CD4-positive, alpha-beta memory T cell (primary cell): ENCODE results near the gene TENT4B. TPM values are rescaled to one million over a fixed set of nuclear protein-coding genes. Genes with fewer than 3 reads are reported as not detected.

Source experiments
- CTCF ChIA-PET: fragments of 350-600 bp; sonication (Branson Sonifier 250); formaldehyde crosslinking; loops from one replicate; lab custom pipeline; 2021; ENCODE audit warnings: inconsistent platforms; ENCODE audit not compliant: partially characterized antibody; lab: Charles Lee
- POLR2A ChIA-PET: fragments of 350-600 bp; sonication (Branson Sonifier 250); formaldehyde crosslinking; loops from one replicate; lab custom pipeline; 2021; ENCODE audit not compliant: partially characterized antibody; lab: Charles Lee
- DNase-seq, 5 donors: peaks; one replicate each; pipeline versions ENCODE4 v3.0.0 to v3.0.0-alpha.2; 2020 to 2022; ENCODE audit warnings: mixed read lengths in 1 of 5
- H3K27ac ChIP-seq: one replicate; pipeline ENCODE4 v1.7.0; 2013; ENCODE audit warnings: low read depth, low read length
- H3K27me3 ChIP-seq: 2 replicates; pipeline ENCODE4 v1.7.0; 2013; ENCODE audit warnings: mild to moderate bottlenecking, low read length, moderate library complexity; ENCODE audit not compliant: insufficient read depth
- H3K36me3 ChIP-seq: 2 replicates; pipeline ENCODE4 v1.7.0; 2013; ENCODE audit warnings: mild to moderate bottlenecking, low read length, moderate library complexity; ENCODE audit not compliant: insufficient read depth
- H3K4me1 ChIP-seq: 2 replicates; pipeline ENCODE4 v1.7.0; 2013; ENCODE audit warnings: mild to moderate bottlenecking, low read length, moderate library complexity; ENCODE audit not compliant: insufficient read depth
- H3K4me3 ChIP-seq, 2 donors: one replicate each; pipeline ENCODE4 v1.7.0; 2013; ENCODE audit warnings: low read length in 2 of 2, mild to moderate bottlenecking in 1 of 2
- H3K9me3 ChIP-seq, 2 donors: one replicate each; pipeline ENCODE4 v1.7.0; 2013; ENCODE audit warnings: low read length in 2 of 2, control low read depth in 1 of 2; ENCODE audit not compliant: control insufficient read depth in 1 of 2
- H3K27ac Mint-ChIP-seq, 7 donors: one replicate each; pipeline ENCODE4 v1.8.0; 2020 to 2021; ENCODE audit warnings: mixed read lengths in 7 of 7, mild to moderate bottlenecking in 6 of 7, inconsistent platforms in 3 of 7, moderate library complexity in 3 of 7
- H3K27me3 Mint-ChIP-seq, 2 donors: one replicate each; pipeline ENCODE4 v1.8.0; 2020 to 2021; ENCODE audit warnings: mixed read lengths in 2 of 2
- H3K36me3 Mint-ChIP-seq, 2 donors: one replicate each; pipeline ENCODE4 v1.8.0; 2020 to 2021; ENCODE audit warnings: mixed read lengths in 2 of 2, inconsistent platforms in 1 of 2, mild to moderate bottlenecking in 1 of 2
- H3K4me1 Mint-ChIP-seq, 4 donors: one replicate each; pipeline ENCODE4 v1.8.0; 2020 to 2021; ENCODE audit warnings: mixed read lengths in 4 of 4, mild to moderate bottlenecking in 1 of 4
- H3K4me3 Mint-ChIP-seq, 8 donors: one replicate each; pipeline ENCODE4 v1.8.0; 2020 to 2021; ENCODE audit warnings: mixed read lengths in 8 of 8, mild to moderate bottlenecking in 7 of 8, moderate library complexity in 6 of 8, inconsistent platforms in 3 of 8
- H3K9me3 Mint-ChIP-seq, 8 donors: one replicate each; pipeline ENCODE4 v1.8.0; 2020 to 2021; ENCODE audit warnings: mixed read lengths in 8 of 8, mild to moderate bottlenecking in 5 of 8, inconsistent platforms in 3 of 8, moderate library complexity in 1 of 8
- intact Hi-C: fragments of 100-400 bp; cut with micrococcal nuclease; formaldehyde crosslinking; loops from one replicate; pipeline ENCODE4 v1.15.1; 2023
- polyA plus RNA-seq, 2 donors: library from polyadenylated mRNA; unstranded; fragments of 300-500 nt; fragmentation: Illumina TruSeq; gene quantifications; one replicate each; pipeline ENCODE4 v1.2.3, GENCODE V29; 2021
- total RNA-seq, 2 experiments: library from RNA; stranded (reverse); gene quantifications; one replicate each; pipeline ENCODE4 v1.2.3, GENCODE V29; 2021

The TENT4B gene
- total and polyA plus RNA-seq, 4 experiments from 2014 or later = 2.7 to 23.5 (median 15.2) TPM

GRCh38 chr16:50153596-50154419 lies 702 bp downstream of the TENT4B start:
- H3K36me3 ChIP-seq = no peaks in the 10 kb centered on the region
- Mint-ChIP-seq H3K27me3 (no peaks in the 10 kb centered on the region), H3K36me3 (peaks cover 3 to 25% of the 10 kb centered on the region in 2 donors), H3K4me1 (peaks cover 31 to 49% (median 41%) of the 10 kb centered on the region in 4 donors), H3K4me3 (peak overlapping the region; percentile 78 to 97 (median 89)), H3K9me3 (no peaks in the 10 kb centered on the region), H3K27ac (peak overlapping the region in 6 of 7 donors; percentile 79 to 96 (median 87))
- POLR2A ChIA-PET = interaction anchor here (1.6 to 2.2 kb wide), 2 partner anchors 13 to 128 kb away, joined by 4 to 12 read pairs; partner anchors contain the start of gene CNEP1R1
- H3K4me3 ChIP-seq = peak overlapping the region; percentile 7 to 73
- intact Hi-C loops = loop anchor here (2.0 to 5.0 kb wide), 5 partner anchors 57 to 587 kb away; partner anchors contain the start of genes ADCY7, BRD7 and NKD1
- H3K27me3 ChIP-seq = no peaks in the 10 kb centered on the region
- DNase-seq = no peak
- no peaks in the 10 kb centered on the region for H3K9me3 ChIP-seq
- CTCF ChIA-PET = no interaction called here
- peak overlapping the region; percentile 63 for H3K27ac ChIP-seq
- H3K4me1 ChIP-seq = peaks cover 54% of the 10 kb centered on the region

GRCh38 chr16:50154420-50154950 lies 1.4 kb downstream of the TENT4B start:
- peak in 3 of 5 donors; percentile 8 to 47 (median 9) for DNase-seq
- H3K36me3 ChIP-seq = no peaks in the 10 kb centered on the region
- H3K27me3 Mint-ChIP-seq = no peaks in the 10 kb centered on the region
- H3K9me3 ChIP-seq = no peaks in the 10 kb centered on the region
- peak overlapping the region; percentile 63 for H3K27ac ChIP-seq
- POLR2A ChIA-PET = interaction anchor here (0.9 to 1.4 kb wide), 3 partner anchors 56 to 587 kb away, joined by 3 to 6 read pairs (median 3); partner anchors contain the start of genes CNEP1R1 and CYLD
- CTCF ChIA-PET = interaction anchor here (1.6 to 3.5 kb wide), 2 partner anchors 13 to 129 kb away, joined by 4 to 10 read pairs; partner anchors contain the start of gene CNEP1R1
- H3K36me3 Mint-ChIP-seq = peaks cover 3 to 25% of the 10 kb centered on the region in 2 donors
- peaks cover 36 to 56% (median 46%) of the 10 kb centered on the region in 4 donors for H3K4me1 Mint-ChIP-seq
- H3K4me3 Mint-ChIP-seq = peak overlapping the region; percentile 78 to 97 (median 89)
- no peaks in the 10 kb centered on the region for H3K9me3 Mint-ChIP-seq
- peaks cover 61% of the 10 kb centered on the region for H3K4me1 ChIP-seq
- no peaks in the 10 kb centered on the region for H3K27me3 ChIP-seq
- intact Hi-C loops = loop anchor here (5.0 kb wide), 3 partner anchors 113 to 393 kb away; partner anchors contain the start of genes ADCY7, BRD7 and NKD1
- peak overlapping the region; percentile 7 to 73 for H3K4me3 ChIP-seq
- H3K27ac Mint-ChIP-seq = peak overlapping the region; percentile 79 to 96 (median 86)

- H3K27me3 Mint-ChIP-seq = no peaks in the 10 kb centered on the region
- peak overlapping the region; percentile 79 to 96 (median 85) for H3K27ac Mint-ChIP-seq
- peak overlapping the region in 1 of 2 donors; percentile 73 for H3K4me3 ChIP-seq
- H3K27me3 ChIP-seq = no peaks in the 10 kb centered on the region
- DNase-seq = no peak
- H3K27ac ChIP-seq = no peak overlapping the region
- peaks cover 44 to 70% (median 58%) of the 10 kb centered on the region in 4 donors for H3K4me1 Mint-ChIP-seq
- H3K4me1 ChIP-seq = peaks cover 73% of the 10 kb centered on the region
- H3K36me3 Mint-ChIP-seq = peaks cover 9 to 32% of the 10 kb centered on the region in 2 donors
- H3K36me3 ChIP-seq = no peaks in the 10 kb centered on the region
- H3K9me3 Mint-ChIP-seq = no peaks in the 10 kb centered on the region
- intact Hi-C loops = no loop called here
- CTCF ChIA-PET = interaction anchor here (0.7 to 3.5 kb wide), 4 partner anchors 9 to 131 kb away, joined by 3 to 12 read pairs (median 7); partner anchors contain the start of gene CNEP1R1
- H3K9me3 ChIP-seq = no peaks in the 10 kb centered on the region
- peak overlapping the region; percentile 78 to 97 (median 89) for H3K4me3 Mint-ChIP-seq
- POLR2A ChIA-PET = interaction anchor here (1.0 to 1.4 kb wide), 2 partner anchors 14 to 131 kb away, joined by 3 to 6 read pairs; partner anchors contain the start of gene CNEP1R1
Observed at GRCh38 chr16:50155925-50156324, 2.8 kb downstream of the TENT4B start.

DNA sequence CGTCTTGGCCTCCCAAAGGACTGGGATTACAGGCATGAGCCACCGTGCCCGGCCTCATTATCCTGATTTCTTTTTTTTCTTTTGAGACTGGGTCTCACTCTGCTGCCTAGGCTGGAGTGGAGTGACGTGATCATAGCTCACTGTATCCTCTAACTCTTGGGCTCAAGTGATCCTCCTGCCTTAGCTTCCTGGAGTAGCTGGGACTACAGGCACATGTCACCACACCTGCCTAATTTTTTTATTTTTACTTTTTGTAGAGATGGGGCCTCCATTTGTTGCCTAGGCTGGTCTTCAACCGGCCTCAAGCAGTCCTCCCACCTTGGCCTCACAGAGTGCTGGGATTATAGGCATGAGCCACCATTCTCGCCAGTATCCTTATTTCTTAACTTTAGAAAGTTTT lies 3.5 kb downstream of the TENT4B start:
- Mint-ChIP-seq H3K9me3 (no peaks in the 10 kb centered on the region), H3K4me1 (peaks cover 41 to 75% (median 61%) of the 10 kb centered on the region in 4 donors), H3K36me3 (peaks cover 9 to 32% of the 10 kb centered on the region in 2 donors), H3K27me3 (no peaks in the 10 kb centered on the region), H3K4me3 (peak overlapping the region in 7 of 8 donors; percentile 42 to 89 (median 80)), H3K27ac (peak overlapping the region in 5 of 7 donors; percentile 5 to 82 (median 66))
- Histone ChIP-seq H3K9me3 (no peaks in the 10 kb centered on the region), H3K36me3 (no peaks in the 10 kb centered on the region), H3K27ac (no peak overlapping the region), H3K27me3 (no peaks in the 10 kb centered on the region), H3K4me1 (peaks cover 75% of the 10 kb centered on the region), H3K4me3 (no peak overlapping the region)
- intact Hi-C loops = no loop called here
- POLR2A ChIA-PET = interaction anchor here (1.0 kb wide), 1 partner anchor 14 kb away, joined by 3 read pairs; no protein-coding TSS in a partner anchor
- no peak for DNase-seq
- CTCF ChIA-PET = interaction anchor here (0.7 to 3.5 kb wide), 4 partner anchors 9 to 131 kb away, joined by 3 to 12 read pairs (median 8); partner anchors contain the start of gene CNEP1R1

- no peak overlapping the region for H3K4me3 ChIP-seq
- no peaks in the 10 kb centered on the region for H3K27me3 Mint-ChIP-seq
- H3K9me3 Mint-ChIP-seq = no peaks in the 10 kb centered on the region
- peaks cover 41 to 76% (median 59%) of the 10 kb centered on the region in 4 donors for H3K4me1 Mint-ChIP-seq
- no peak overlapping the region for H3K27ac ChIP-seq
- H3K4me3 Mint-ChIP-seq = peak overlapping the region in 5 of 8 donors; percentile 2 to 73 (median 51)
- ChIA-PET POLR2A (interaction anchor here (0.9 to 1.3 kb wide), 3 partner anchors 9 to 136 kb away, joined by 4 to 5 read pairs (median 4); partner anchors contain the start of genes CNEP1R1 and HEATR3), CTCF (interaction anchor here (1.0 to 1.6 kb wide), 3 partner anchors 50 to 136 kb away, joined by 4 to 5 read pairs (median 4); partner anchors contain the start of gene CNEP1R1)
- peak overlapping the region; percentile 40 to 89 (median 84) for H3K27ac Mint-ChIP-seq
- H3K36me3 ChIP-seq = no peaks in the 10 kb centered on the region
- peaks cover 80% of the 10 kb centered on the region for H3K4me1 ChIP-seq
- DNase-seq = peak; percentile 18 to 42 (median 21)
- H3K9me3 ChIP-seq = no peaks in the 10 kb centered on the region
- peaks cover 14 to 15% of the 10 kb centered on the region in 2 donors for H3K36me3 Mint-ChIP-seq
- no peaks in the 10 kb centered on the region for H3K27me3 ChIP-seq
- intact Hi-C loops = no loop called here
Observed at GRCh38 chr16:50160495-50161164, 7.5 kb downstream of the TENT4B start.

DNA sequence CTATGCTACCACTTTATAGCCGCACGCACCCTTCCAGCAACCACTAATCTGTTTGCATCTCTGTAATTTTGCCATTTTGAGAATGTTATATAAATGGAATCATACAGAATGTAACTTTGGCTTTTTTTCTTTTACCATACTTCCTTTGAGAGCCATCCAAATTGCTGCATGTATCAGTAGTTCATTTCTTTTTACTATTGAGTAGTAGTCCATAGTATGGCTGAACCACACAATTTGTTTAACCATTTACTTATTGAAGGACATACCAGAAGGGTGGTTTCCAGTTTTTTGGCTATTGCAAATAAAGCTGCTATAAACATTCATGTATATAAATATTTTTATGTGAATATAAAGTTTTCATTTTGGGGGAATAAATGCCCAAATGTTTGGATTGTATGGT lies 8.8 kb downstream of the TENT4B start:
- H3K36me3 ChIP-seq = no peaks in the 10 kb centered on the region
- no peak overlapping the region for H3K4me3 ChIP-seq
- ChIA-PET POLR2A (interaction anchor here (0.9 to 1.2 kb wide), 3 partner anchors 10 to 137 kb away, joined by 3 to 4 read pairs (median 4); partner anchors contain the start of genes CNEP1R1 and HEATR3), CTCF (interaction anchor here (1.0 to 1.2 kb wide), 2 partner anchors 48 to 137 kb away, joined by 4 read pairs; partner anchors contain the start of gene CNEP1R1)
- H3K27me3 ChIP-seq = no peaks in the 10 kb centered on the region
- Mint-ChIP-seq H3K27me3 (no peaks in the 10 kb centered on the region), H3K9me3 (no peaks in the 10 kb centered on the region), H3K4me3 (peak overlapping the region in 2 of 8 donors; percentile 17 to 45), H3K36me3 (peaks cover 15 to 16% of the 10 kb centered on the region in 2 donors), H3K27ac (peak overlapping the region in 1 of 7 donors; percentile 14), H3K4me1 (peaks cover 43 to 75% (median 59%) of the 10 kb centered on the region in 4 donors)
- intact Hi-C loops = no loop called here
- peaks cover 80% of the 10 kb centered on the region for H3K4me1 ChIP-seq
- DNase-seq = no peak
- no peak overlapping the region for H3K27ac ChIP-seq
- no peaks in the 10 kb centered on the region for H3K9me3 ChIP-seq
